ENCODE results near the gene ARL3.
"Not testable (repeated sequence)": the region's sequence is repeated elsewhere in the genome, so short reads cannot be mapped to it uniquely, and the experiment has no call there.

- TF ChIP-seq CTCF (conservative IDR thresholded peaks at IDR 0.05; ENCODE audit: low read depth, low read length); POLR2A (IDR thresholded peaks at IDR 0.05; ENCODE audit: low read depth, low read length); MAFK (IDR thresholded peaks at IDR 0.05; ENCODE audit: low read depth, low read length); FOS (IDR thresholded peaks at IDR 0.05; ENCODE audit: low read depth, low read length): not testable (repeated sequence)
Observed at GRCh38 chr10:102695401-102695800, 18.8 kb downstream of the ARL3 start.

Measured in IMR-90 (cell line).